ENCODE measurements around the gene SPIRE2. TPM values are rescaled to one million over a fixed set of nuclear protein-coding genes. Genes with fewer than 3 reads are reported as not detected.

SPIRE2 gene
- total RNA-seq, 4 donors from 2014 or later, result 7.0 to 10.9 (median 9.5) TPM

- H3K27me3 ChIP-seq, result no peaks in the 10 kb centered on the region
- TF ChIP-seq CTCF (IDR thresholded peaks at IDR 0.05) (no peak), POLR2A (IDR thresholded peaks at IDR 0.05) (no peak)
- H3K27ac ChIP-seq, result no peak overlapping the region
- no peak for DNase-seq
- no peaks in the 10 kb centered on the region for H3K9me3 ChIP-seq
- no peak overlapping the region for H3K4me3 ChIP-seq (replicated peaks in 1 of 3)
- WGBS, 2 donors, result 62% methylated on average over 13 of the region's 13 CpGs
- peaks cover 22 to 29% of the 10 kb centered on the region in 2 donors for H3K4me1 ChIP-seq
- H3K36me3 ChIP-seq, result no peaks in the 10 kb centered on the region
- intact Hi-C loops (cut with DNase I), result no loop called here
These were observed 17.1 kb downstream of the SPIRE2 start for GRCh38 chr16:89845417-89845816.

GRCh38 chr16:89847051-89847939 is 19.0 kb downstream of the SPIRE2 start:
- TF ChIP-seq CTCF (IDR thresholded peaks at IDR 0.05) (no peak), POLR2A (IDR thresholded peaks at IDR 0.05) (no peak)
- no peaks in the 10 kb centered on the region for H3K27me3 ChIP-seq
- H3K9me3 ChIP-seq, result no peaks in the 10 kb centered on the region
- DNase-seq, result peak; percentile 78 to 82
- H3K27ac ChIP-seq, result peak overlapping the region; percentile 13 to 56 (median 47)
- WGBS, 2 donors, result 32 to 44% methylated on average over 18 to 26 of the region's 26 CpGs
- H3K36me3 ChIP-seq, result no peaks in the 10 kb centered on the region
- intact Hi-C loops (cut with DNase I), result no loop called here
- no peak overlapping the region for H3K4me3 ChIP-seq (replicated peaks in 1 of 3)
- peaks cover 21 to 29% of the 10 kb centered on the region in 2 donors for H3K4me1 ChIP-seq

GRCh38 chr16:89847940-89848297 is 19.6 kb downstream of the SPIRE2 start:
- Histone ChIP-seq H3K4me3 (replicated peaks in 1 of 3) (no peak overlapping the region), H3K36me3 (no peaks in the 10 kb centered on the region), H3K27me3 (no peaks in the 10 kb centered on the region), H3K27ac (peak overlapping the region in 2 of 3 donors; percentile 8 to 13), H3K4me1 (peaks cover 15 to 23% of the 10 kb centered on the region in 2 donors), H3K9me3 (no peaks in the 10 kb centered on the region)
- WGBS, 2 donors, result 32 to 43% methylated on average over 14 of the region's 14 CpGs
- no peak for DNase-seq
- intact Hi-C loops (cut with DNase I), result no loop called here
- TF ChIP-seq CTCF (IDR thresholded peaks at IDR 0.05), result no peak
- TF ChIP-seq POLR2A (IDR thresholded peaks at IDR 0.05), result no peak

- no peak overlapping the region for H3K27ac ChIP-seq
- DNase-seq, result no peak
- no peaks in the 10 kb centered on the region for H3K27me3 ChIP-seq
- WGBS, 2 donors, result 92 to 94% methylated on average over 6 to 10 of the region's 11 CpGs
- no peak overlapping the region for H3K4me3 ChIP-seq (replicated peaks in 1 of 3)
- H3K36me3 ChIP-seq, result no peaks in the 10 kb centered on the region
- intact Hi-C loops (cut with DNase I), result no loop called here
- no peak for TF ChIP-seq POLR2A (IDR thresholded peaks at IDR 0.05)
- TF ChIP-seq CTCF (IDR thresholded peaks at IDR 0.05), result no peak
- H3K4me1 ChIP-seq, result peaks cover 15 to 18% of the 10 kb centered on the region in 2 donors
- no peaks in the 10 kb centered on the region for H3K9me3 ChIP-seq
These were observed 20.7 kb downstream of the SPIRE2 start for GRCh38 chr16:89848974-89849373.

- intact Hi-C loops (cut with DNase I), result no loop called here
- Histone ChIP-seq H3K9me3 (no peaks in the 10 kb centered on the region), H3K27ac (no peak overlapping the region), H3K4me3 (replicated peaks in 1 of 3) (no peak overlapping the region), H3K36me3 (no peaks in the 10 kb centered on the region), H3K4me1 (no peaks in the 10 kb centered on the region), H3K27me3 (no peaks in the 10 kb centered on the region)
- peak in 1 of 2 donors; percentile 76 for DNase-seq
- no peak for TF ChIP-seq POLR2A (IDR thresholded peaks at IDR 0.05)
- TF ChIP-seq CTCF (IDR thresholded peaks at IDR 0.05), result no peak
- WGBS, 2 donors, result 68 to 91% methylated on average over 13 to 21 of the region's 21 CpGs
These were observed 25.2 kb downstream of the SPIRE2 start for GRCh38 chr16:89853306-89853993.
